GM19043 (cell line): Measurements from ENCODE around the gene SCTR.

Experiments
- ATAC-seq: cut with Tn5 transposase; IDR thresholded peaks from one replicate; pipeline ENCODE4 v1.9.1; 2021; ENCODE audit warnings: low read depth; ENCODE audit not compliant: unreplicated experiment

The SCTR gene

GRCh38 chr2:119523952-119524694, at the start of gene SCTR:
TSS of gene SCTR (minus strand) at chr2:119524483. CDS start at chr2:119524226, 257 bp downstream.
- ATAC-seq = no peak

- no peak for ATAC-seq
Observed at GRCh38 chr2:119567292-119567691, 43.0 kb upstream of the SCTR start.

- no peak for ATAC-seq
Observed at GRCh38 chr2:119565481-119565880, 41.2 kb upstream of the SCTR start.

GRCh38 chr2:119553687-119554344, 29.5 kb upstream of the SCTR start:
- ATAC-seq = no peak

DNA sequence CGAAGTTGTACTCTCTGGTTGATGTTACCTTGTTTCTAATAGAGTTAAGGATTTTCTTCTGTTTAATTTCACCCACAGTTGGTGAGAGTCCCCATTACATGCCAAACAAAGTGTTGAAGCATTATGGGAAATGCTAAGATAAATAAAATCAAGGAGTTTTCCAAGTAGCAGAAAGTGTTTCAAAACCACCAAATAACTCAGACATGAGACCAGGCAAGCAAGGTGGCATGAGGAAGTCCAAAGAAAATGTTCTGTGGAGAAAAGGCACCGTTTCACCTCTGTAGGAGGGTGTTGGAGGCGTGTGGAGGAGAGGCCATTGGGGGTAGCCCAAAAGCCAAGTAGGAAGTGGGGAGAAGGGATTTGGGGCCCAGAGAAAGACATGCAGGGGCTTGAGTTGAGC, 28.6 kb upstream of the SCTR start:
- no peak for ATAC-seq

- ATAC-seq = no peak
Observed at GRCh38 chr2:119550856-119551255, 26.6 kb upstream of the SCTR start.

DNA sequence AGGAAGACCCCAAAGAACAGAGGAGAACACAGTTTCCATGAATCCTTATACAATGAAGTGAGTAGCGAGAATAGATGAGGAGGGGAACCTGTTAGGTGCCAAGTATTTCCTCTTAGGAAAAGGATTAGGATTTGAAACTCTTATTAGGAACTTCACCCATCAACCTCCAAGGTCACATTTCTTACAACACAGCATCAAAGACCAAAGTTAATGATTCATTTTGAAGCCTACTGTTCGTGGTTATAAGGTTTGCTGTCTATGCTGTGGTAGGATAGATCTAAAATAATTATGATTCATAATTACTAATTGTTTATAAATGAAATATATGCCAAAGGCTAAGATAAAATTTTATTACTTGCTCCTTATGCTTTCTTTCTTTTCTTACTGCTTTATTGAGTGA, 26.1 kb upstream of the SCTR start:
- no peak for ATAC-seq

- ATAC-seq = no peak
Observed at GRCh38 chr2:119549241-119549640, 25.0 kb upstream of the SCTR start.

GRCh38 chr2:119548516-119549120, 24.3 kb upstream of the SCTR start:
- ATAC-seq = no peak

- ATAC-seq = no peak
Observed at GRCh38 chr2:119546447-119546767, 22.1 kb upstream of the SCTR start.

GRCh38 chr2:119545754-119546446, 21.6 kb upstream of the SCTR start:
- no peak for ATAC-seq

GRCh38 chr2:119544939-119545475, 20.7 kb upstream of the SCTR start:
- ATAC-seq = no peak

GRCh38 chr2:119544075-119544938, 20.0 kb upstream of the SCTR start, which contains the start of gene CFAP221:
TSS of gene CFAP221 (plus strand) at chr2:119544449. CDS start at chr2:119546132, 1,683 bp downstream.
- ATAC-seq = peak; percentile 88

DNA sequence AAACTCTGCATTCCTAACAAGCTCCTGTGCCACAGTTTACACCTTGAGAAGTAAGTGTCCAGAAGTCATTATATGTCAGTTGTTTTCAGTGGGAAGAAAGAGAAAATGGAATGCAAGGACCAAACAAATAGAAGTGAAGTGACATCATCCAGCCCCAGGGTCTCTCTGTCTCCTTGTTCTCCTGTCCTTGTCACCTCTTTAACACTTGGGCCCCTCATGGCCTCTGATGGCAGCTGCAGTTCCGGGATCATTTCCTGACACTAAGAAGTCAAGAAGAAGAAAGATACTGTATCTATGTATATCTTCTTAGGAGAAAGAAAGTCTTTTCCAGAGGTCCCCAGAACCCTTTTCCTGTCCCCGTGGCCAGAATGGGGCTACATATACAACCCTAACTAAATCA, 17.2 kb upstream of the SCTR start:
- ATAC-seq = no peak

DNA sequence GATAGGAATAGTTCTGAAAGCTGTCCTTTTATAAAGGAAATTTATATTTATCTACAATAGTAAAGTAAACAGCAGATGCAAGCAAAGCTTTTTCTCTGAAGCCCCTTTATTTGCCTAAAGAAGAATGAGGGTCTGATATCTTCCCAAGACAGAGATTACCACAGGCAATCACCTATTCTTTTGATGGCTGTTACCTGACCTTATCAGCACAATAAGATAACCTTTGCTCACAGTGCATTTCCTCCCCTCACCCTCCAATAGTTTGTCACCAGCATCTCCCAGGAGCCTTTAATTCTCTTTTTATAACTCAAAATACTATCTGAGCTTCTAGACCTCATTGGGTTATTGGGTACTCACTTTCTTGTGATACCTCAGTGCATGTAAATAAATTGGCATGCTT, 13.5 kb upstream of the SCTR start:
- no peak for ATAC-seq

GRCh38 chr2:119536707-119537106, 12.4 kb upstream of the SCTR start:
- ATAC-seq = no peak

GRCh38 chr2:119536211-119536610, 11.9 kb upstream of the SCTR start:
- ATAC-seq = no peak

- no peak for ATAC-seq
Observed at GRCh38 chr2:119533560-119533959, 9.3 kb upstream of the SCTR start.

- no peak for ATAC-seq
Observed at GRCh38 chr2:119531292-119531691, 7.0 kb upstream of the SCTR start.

DNA sequence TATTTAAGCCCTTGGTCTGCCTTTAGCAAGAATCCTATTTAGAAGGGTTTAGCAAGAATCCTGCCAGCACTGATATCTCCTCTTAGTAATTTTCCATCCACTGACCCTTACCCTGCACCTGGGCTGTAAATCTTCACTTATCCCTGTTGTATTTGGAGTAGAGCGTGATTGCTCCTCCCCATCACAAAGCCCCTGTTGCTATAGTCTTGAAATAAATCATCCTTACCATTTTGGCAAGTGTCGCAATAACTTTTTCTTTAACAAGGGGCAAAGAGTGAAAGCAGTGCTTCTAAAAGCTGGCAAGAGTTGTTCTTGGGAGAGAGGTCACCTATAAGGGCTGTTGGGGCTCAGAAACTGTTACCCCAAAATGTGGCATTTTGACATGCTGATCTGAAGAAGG, 3.7 kb upstream of the SCTR start:
- ATAC-seq = no peak
